ENCODE results near the gene PSMG3. TPM values are rescaled to one million over a fixed set of nuclear protein-coding genes. Genes with fewer than 3 reads are reported as not detected.

Gene PSMG3
- total RNA-seq, 1 donor from 2014 or later, result 31.1 TPM

- H3K36me3 ChIP-seq, result no peaks in the 10 kb centered on the region
- no peak overlapping the region for H3K9ac ChIP-seq
- no peaks in the 10 kb centered on the region for H3K36me3 Mint-ChIP-seq
- H3K4me2 ChIP-seq, result no peak overlapping the region
- H3K4me1 Mint-ChIP-seq, result peaks cover 7% of the 10 kb centered on the region
- H3K27ac Mint-ChIP-seq, result no peak overlapping the region
- H3K79me2 ChIP-seq (ENCODE audit: low read depth), result no peaks in the 10 kb centered on the region
- peaks cover 2% of the 10 kb centered on the region for H3K9me3 Mint-ChIP-seq
- no peak overlapping the region for H3K27ac ChIP-seq
- H3F3A ChIP-seq (ENCODE audit: low read depth), result no peaks in the 10 kb centered on the region
- no peak for DNase-seq (ENCODE audit: low spot score)
- TF ChIP-seq EZH2 (IDR thresholded peaks at IDR 0.05) (no peak), CTCF (IDR thresholded peaks at IDR 0.05) (no peak), EZH2phosphoT487 (IDR thresholded peaks at IDR 0.05) (no peak)
- H3K4me3 ChIP-seq, result no peak overlapping the region
- H3K4me1 ChIP-seq, result no peaks in the 10 kb centered on the region
- no peaks in the 10 kb centered on the region for H4K20me1 ChIP-seq (ENCODE audit: low read depth)
- H2AFZ ChIP-seq (replicated peaks), result no peak overlapping the region
- H3K27me3 Mint-ChIP-seq (ENCODE audit: insufficient read depth, low read depth), result peaks cover 9% of the 10 kb centered on the region
- no peaks in the 10 kb centered on the region for H3K27me3 ChIP-seq
- H3K9me3 ChIP-seq (ENCODE audit: low read depth), result no peaks in the 10 kb centered on the region
- no peak overlapping the region for H3K4me3 Mint-ChIP-seq
Measured at GRCh38 chr7:1580422-1581030, 10.7 kb upstream of the PSMG3 start.

- no peaks in the 10 kb centered on the region for H3K27me3 ChIP-seq
- no peaks in the 10 kb centered on the region for H3F3A ChIP-seq (ENCODE audit: low read depth)
- no peak overlapping the region for H3K4me3 ChIP-seq
- no peak overlapping the region for H3K9ac ChIP-seq
- DNase-seq (ENCODE audit: low spot score), result peak; percentile 86
- H3K4me1 ChIP-seq, result no peaks in the 10 kb centered on the region
- H3K4me2 ChIP-seq, result peak overlapping the region; percentile 58
- Mint-ChIP-seq H3K27ac (no peak overlapping the region), H3K4me3 (no peak overlapping the region), H3K9me3 (peaks cover 2% of the 10 kb centered on the region), H3K36me3 (no peaks in the 10 kb centered on the region), H3K4me1 (peaks cover 5% of the 10 kb centered on the region), H3K27me3 (ENCODE audit: insufficient read depth, low read depth) (peaks cover 5% of the 10 kb centered on the region)
- H3K36me3 ChIP-seq, result no peaks in the 10 kb centered on the region
- TF ChIP-seq EZH2phosphoT487 (IDR thresholded peaks at IDR 0.05) (no peak), EZH2 (IDR thresholded peaks at IDR 0.05) (no peak), CTCF (IDR thresholded peaks at IDR 0.05) (peak; percentile 93)
- H3K79me2 ChIP-seq (ENCODE audit: low read depth), result no peaks in the 10 kb centered on the region
- H2AFZ ChIP-seq (replicated peaks), result peak overlapping the region; percentile 39
- no peak overlapping the region for H3K27ac ChIP-seq
- H3K9me3 ChIP-seq (ENCODE audit: low read depth), result no peaks in the 10 kb centered on the region
- H4K20me1 ChIP-seq (ENCODE audit: low read depth), result no peaks in the 10 kb centered on the region
Measured at GRCh38 chr7:1579481-1580421, 9.9 kb upstream of the PSMG3 start.

- no peak for DNase-seq (ENCODE audit: low spot score)
- Histone ChIP-seq H3K4me3 (no peak overlapping the region), H2AFZ (replicated peaks) (no peak overlapping the region), H3K9ac (no peak overlapping the region), H3K9me3 (ENCODE audit: low read depth) (no peaks in the 10 kb centered on the region), H3K36me3 (no peaks in the 10 kb centered on the region), H3K4me1 (no peaks in the 10 kb centered on the region), H3K79me2 (ENCODE audit: low read depth) (no peaks in the 10 kb centered on the region), H3F3A (ENCODE audit: low read depth) (no peaks in the 10 kb centered on the region), H3K27me3 (no peaks in the 10 kb centered on the region), H4K20me1 (ENCODE audit: low read depth) (no peaks in the 10 kb centered on the region), H3K4me2 (no peak overlapping the region), H3K27ac (no peak overlapping the region)
- Mint-ChIP-seq H3K4me1 (peaks cover 4% of the 10 kb centered on the region), H3K9me3 (peaks cover 1% of the 10 kb centered on the region), H3K4me3 (no peak overlapping the region), H3K27me3 (ENCODE audit: insufficient read depth, low read depth) (peaks cover 4% of the 10 kb centered on the region), H3K36me3 (no peaks in the 10 kb centered on the region), H3K27ac (no peak overlapping the region)
- no peak for TF ChIP-seq EZH2 (IDR thresholded peaks at IDR 0.05)
- TF ChIP-seq CTCF (IDR thresholded peaks at IDR 0.05), result no peak
- no peak for TF ChIP-seq EZH2phosphoT487 (IDR thresholded peaks at IDR 0.05)
Measured at GRCh38 chr7:1578513-1578912, 8.7 kb upstream of the PSMG3 start.

Data from neural progenitor cell (in vitro differentiated cells).